Upper lobe of left lung (tissue), 6 donors: Measurements from ENCODE around the gene IGFL1. TPM values are rescaled to one million over a fixed set of nuclear protein-coding genes. Genes with fewer than 3 reads are reported as not detected.
"Not testable (repeated sequence)": the region's sequence is repeated elsewhere in the genome, so short reads cannot be mapped to it uniquely, and the experiment has no call there.

Experiments used
- ATAC-seq, 2 donors: fragments of 200-7000 bp; cut with Tn5 transposase; one replicate each; pipeline ENCODE4 v1.9.1; 2022; ENCODE audit warnings: mild to moderate bottlenecking in 2 of 2, moderate library complexity in 2 of 2; ENCODE audit not compliant: low FRiP score in 2 of 2
- DNase-seq, 2 donors: peaks; one replicate each; pipeline ENCODE4 v3.0.0-alpha.2; 2019 to 2020
- H3K27ac ChIP-seq, 4 donors: fragments of 200-600 bp; sonication (generic); one replicate each; pipeline ENCODE4 v1.5.1; 2016 to 2019
- H3K27me3 ChIP-seq, 4 donors: fragments of 200-600 bp; sonication (generic); one replicate each; pipeline ENCODE4 v1.5.1; 2017 to 2019
- H3K36me3 ChIP-seq, 4 donors: fragments of 200-600 bp; sonication (generic); one replicate each; pipeline ENCODE4 v1.5.1; 2016 to 2019
- H3K4me1 ChIP-seq, 4 donors: fragments of 200-600 bp; sonication (generic); one replicate each; pipeline ENCODE4 v1.5.1; 2018 to 2019
- H3K4me3 ChIP-seq, 4 donors: fragments of 200-600 bp; sonication (generic); one replicate each; pipeline ENCODE4 v1.5.1; 2017 to 2019; ENCODE audit warnings: mild to moderate bottlenecking in 2 of 4, moderate library complexity in 1 of 4
- H3K9me3 ChIP-seq, 4 donors: fragments of 200-600 bp; sonication (generic); one replicate each; pipeline ENCODE4 v1.5.1; 2018 to 2019
- CTCF ChIP-seq, 6 experiments: fragments of 450-650 bp in 4 of 6; fragments of 200-600 bp in 2 of 6; sonication (generic) in 2 of 6; IDR thresholded peaks; one replicate each; pipeline ENCODE4 v1.5.1; 2016 to 2019; ENCODE audit warnings: antibody characterized with exemption in 6 of 6
- EP300 ChIP-seq, 4 donors: sonication (generic); formaldehyde crosslinking; IDR thresholded peaks; one replicate each; pipeline ENCODE4 v1.5.1; 2017; ENCODE audit warnings: antibody characterized with exemption in 4 of 4, control low read depth in 2 of 4
- POLR2A ChIP-seq, 4 donors: fragments of 450-650 bp; IDR thresholded peaks; one replicate each; pipeline ENCODE4 v1.5.1; 2016 to 2017; ENCODE audit warnings: antibody characterized with exemption in 4 of 4, mild to moderate bottlenecking in 2 of 4
- POLR2AphosphoS5 ChIP-seq, 2 donors: sonication (generic); formaldehyde crosslinking; IDR thresholded peaks; one replicate each; pipeline ENCODE4 v1.5.1; 2017; ENCODE audit warnings: antibody characterized with exemption in 2 of 2
- WGBS, 2 donors: methylation state at CpG; one replicate each; pipeline ENCODE4 v1.1.5; 2017 to 2018; 5-methylcytosine and 5-hydroxymethylcytosine counted together
- total RNA-seq, 6 donors: library from RNA; depleted of rRNA in 4 of 6; stranded (reverse); fragments of >200 nt in 4 of 6; gene quantifications; one replicate each; pipeline versions ENCODE4 v1.1.0 to v1.2.1, GENCODE V29; 2016 to 2021
- donor health status: DM: no; HTN: no; CAD: no; lungs with moderate emphysema.
- donor health status: DM: no; HTN: yes; CAD: no; lungs with severe emphysema.

IGFL1 gene
- total RNA-seq, 6 donors from 2014 or later, result not detected

GRCh38 chr19:46232029-46232428 is 2.5 kb downstream of the IGFL1 start:
- Histone ChIP-seq H3K9me3 (no peaks in the 10 kb centered on the region), H3K27me3 (no peaks in the 10 kb centered on the region), H3K36me3 (no peaks in the 10 kb centered on the region), H3K4me3 (no peak overlapping the region), H3K4me1 (peaks cover 0 to 7% (median 3%) of the 10 kb centered on the region in 4 donors), H3K27ac (no peak overlapping the region)
- ATAC-seq, result peak; percentile 33 to 67
- 55 to 56% methylated on average over 8 to 10 of the region's 10 CpGs for WGBS, 2 donors
- no peak for TF ChIP-seq CTCF (IDR thresholded peaks at IDR 0.05)
- no peak for TF ChIP-seq EP300 (IDR thresholded peaks at IDR 0.05)
- TF ChIP-seq POLR2AphosphoS5 (IDR thresholded peaks at IDR 0.05), result no peak
- no peak for TF ChIP-seq POLR2A (IDR thresholded peaks at IDR 0.05)
- peak in 1 of 2 donors; percentile 59 for DNase-seq

GRCh38 chr19:46232468-46232867 is 2.9 kb downstream of the IGFL1 start:
- DNase-seq (peak in 1 of 2 donors; percentile 69), ATAC-seq (no peak)
- no peak overlapping the region for H3K27ac ChIP-seq
- WGBS, 2 donors, result 80 to 86% methylated on average over 2 to 7 of the region's 11 CpGs
- H3K36me3 ChIP-seq, result no peaks in the 10 kb centered on the region
- TF ChIP-seq CTCF (IDR thresholded peaks at IDR 0.05), result no peak
- no peak for TF ChIP-seq EP300 (IDR thresholded peaks at IDR 0.05)
- TF ChIP-seq POLR2AphosphoS5 (IDR thresholded peaks at IDR 0.05), result no peak
- no peak for TF ChIP-seq POLR2A (IDR thresholded peaks at IDR 0.05)
- no peak overlapping the region for H3K4me3 ChIP-seq
- no peaks in the 10 kb centered on the region for H3K9me3 ChIP-seq
- H3K27me3 ChIP-seq, result no peaks in the 10 kb centered on the region
- peaks cover 0 to 7% (median 3%) of the 10 kb centered on the region in 4 donors for H3K4me1 ChIP-seq

DNA sequence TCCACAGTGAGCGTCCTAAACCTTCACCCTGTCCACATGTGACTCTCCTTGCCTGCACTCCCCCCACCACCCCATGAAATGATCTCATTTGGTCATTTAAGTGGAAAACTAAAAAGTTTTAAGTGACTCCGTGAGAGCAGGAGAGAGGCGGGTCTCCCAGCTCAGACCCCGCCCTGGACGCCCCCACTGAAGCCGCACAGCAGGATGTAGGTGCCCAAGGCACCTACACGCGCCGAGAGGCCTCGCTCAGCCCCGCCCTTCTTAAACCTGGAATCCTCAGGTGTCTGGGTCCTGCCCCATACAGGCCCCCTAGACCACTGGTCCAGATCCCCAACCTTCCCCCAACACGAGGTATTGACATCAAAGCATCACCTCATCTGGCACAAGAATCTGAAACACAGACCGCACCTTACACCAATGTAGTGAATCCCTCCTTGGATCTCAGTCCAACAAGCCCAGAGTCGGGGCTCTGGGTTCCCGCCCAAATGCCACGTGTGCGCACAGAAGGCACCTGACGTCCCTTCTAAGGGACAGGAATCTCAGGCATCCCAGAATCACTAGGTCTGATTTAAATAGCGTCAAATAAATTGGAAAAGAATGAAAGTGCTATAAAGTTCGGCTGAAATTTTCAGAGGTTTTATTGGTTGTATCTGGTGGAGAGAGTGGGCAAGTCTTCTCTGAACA is 3.5 kb downstream of the IGFL1 start:
- Histone ChIP-seq H3K9me3 (no peaks in the 10 kb centered on the region), H3K36me3 (no peaks in the 10 kb centered on the region), H3K27ac (no peak overlapping the region), H3K27me3 (no peaks in the 10 kb centered on the region), H3K4me1 (peaks cover 0 to 7% (median 3%) of the 10 kb centered on the region in 4 donors), H3K4me3 (no peak overlapping the region)
- TF ChIP-seq CTCF (IDR thresholded peaks at IDR 0.05), result no peak
- no peak for TF ChIP-seq POLR2A (IDR thresholded peaks at IDR 0.05)
- no peak for TF ChIP-seq EP300 (IDR thresholded peaks at IDR 0.05)
- TF ChIP-seq POLR2AphosphoS5 (IDR thresholded peaks at IDR 0.05), result no peak
- no peak for ATAC-seq
- peak in 1 of 2 donors; percentile 62 for DNase-seq
- 85 to 87% methylated on average over 19 to 20 of the region's 20 CpGs for WGBS, 2 donors

DNA sequence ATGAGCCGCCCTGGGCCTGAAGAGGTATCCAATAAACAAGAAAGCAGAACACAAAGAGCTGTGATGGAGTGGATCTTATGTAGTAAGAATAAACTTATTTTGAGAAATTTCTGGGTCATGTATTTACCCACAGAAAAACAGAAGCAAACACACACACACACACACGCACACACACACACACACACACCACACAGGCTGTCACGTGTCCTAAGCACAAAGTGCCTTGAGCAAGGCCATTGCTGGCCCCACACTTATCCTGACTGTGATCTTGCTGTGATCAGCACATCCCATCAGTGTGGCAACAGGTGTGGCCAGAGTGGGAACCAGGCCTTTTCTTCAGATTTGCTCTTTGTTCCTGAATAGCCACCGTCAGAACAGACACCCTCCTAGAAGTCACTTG is 4.3 kb downstream of the IGFL1 start:
- not testable (repeated sequence) for H3K27me3 ChIP-seq, H3K36me3 ChIP-seq, H3K27ac ChIP-seq, ATAC-seq, H3K9me3 ChIP-seq, H3K4me1 ChIP-seq, H3K4me3 ChIP-seq, DNase-seq
- 65 to 81% methylated on average over 4 of the region's 4 CpGs for WGBS, 2 donors

- H3K9me3 ChIP-seq, H3K4me3 ChIP-seq, ATAC-seq, H3K4me1 ChIP-seq, H3K36me3 ChIP-seq, H3K27me3 ChIP-seq, DNase-seq, H3K27ac ChIP-seq: not testable (repeated sequence)
- 97% methylated on average over 2 of the region's 2 CpGs for WGBS, 2 donors
These were observed 8.6 kb downstream of the IGFL1 start for GRCh38 chr19:46238141-46238540.
